GM12865 (cell line): ENCODE results near the gene LAMA5.

Experiments used
- DNase-seq: peaks from one replicate; pipeline ENCODE4 v3.0.0; 2010; ENCODE audit warnings: low read depth
- H3K4me3 ChIP-seq: 2 replicates; pipeline ENCODE4 v1.5.1; 2011; ENCODE audit warnings: mild to moderate bottlenecking, low read depth, low read length, control low read depth
- CTCF ChIP-seq: IDR thresholded peaks from 2 replicates; pipeline ENCODE4 v1.5.1; 2011; ENCODE audit warnings: low read length, control low read depth, low read depth, inconsistent platforms; ENCODE audit not compliant: insufficient read depth; ENCODE audit errors: missing control alignments

Gene LAMA5

DNA sequence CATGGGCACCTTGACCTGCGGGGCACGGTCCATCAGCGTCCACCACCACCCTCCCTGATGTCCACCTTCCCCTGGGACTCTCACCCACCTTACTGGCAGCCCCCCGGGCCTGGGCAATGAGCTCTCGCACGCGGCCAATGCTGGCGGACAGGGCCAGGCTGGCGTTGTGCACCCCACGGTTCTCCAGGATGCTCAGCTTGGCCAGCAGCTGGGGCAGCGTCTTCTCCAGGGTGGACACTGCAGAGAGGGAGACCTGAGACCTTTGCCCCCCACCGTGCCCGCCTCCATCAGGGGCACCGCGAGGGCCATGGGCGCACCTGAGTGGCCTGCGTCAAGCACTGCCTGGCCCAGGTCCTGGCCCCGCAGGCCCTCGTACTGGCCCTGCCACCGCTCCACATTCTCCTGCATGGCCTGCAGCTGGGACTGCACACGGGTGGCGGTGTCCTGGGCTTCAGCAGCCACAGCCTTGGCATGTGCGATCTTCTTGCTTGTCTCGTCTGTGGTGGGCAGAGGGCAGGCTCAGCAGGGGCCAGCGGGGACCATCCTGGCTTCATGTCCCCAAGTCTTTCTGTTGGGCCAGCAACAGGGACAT, 52.3 kb downstream of the LAMA5 start:
- no peak for TF ChIP-seq CTCF
- no peak for DNase-seq

GRCh38 chr20:62314339-62314638, 52.8 kb downstream of the LAMA5 start:
- TF ChIP-seq CTCF: no peak
- no peak for DNase-seq
- no peak overlapping the region for H3K4me3 ChIP-seq

More for the DNA sequence above, 52.3 kb downstream of the LAMA5 start:
- no peak overlapping the region for H3K4me3 ChIP-seq

- no peak overlapping the region for H3K4me3 ChIP-seq
- DNase-seq: no peak
- no peak for TF ChIP-seq CTCF
Measured at GRCh38 chr20:62313460-62314338, 53.4 kb downstream of the LAMA5 start.

DNA sequence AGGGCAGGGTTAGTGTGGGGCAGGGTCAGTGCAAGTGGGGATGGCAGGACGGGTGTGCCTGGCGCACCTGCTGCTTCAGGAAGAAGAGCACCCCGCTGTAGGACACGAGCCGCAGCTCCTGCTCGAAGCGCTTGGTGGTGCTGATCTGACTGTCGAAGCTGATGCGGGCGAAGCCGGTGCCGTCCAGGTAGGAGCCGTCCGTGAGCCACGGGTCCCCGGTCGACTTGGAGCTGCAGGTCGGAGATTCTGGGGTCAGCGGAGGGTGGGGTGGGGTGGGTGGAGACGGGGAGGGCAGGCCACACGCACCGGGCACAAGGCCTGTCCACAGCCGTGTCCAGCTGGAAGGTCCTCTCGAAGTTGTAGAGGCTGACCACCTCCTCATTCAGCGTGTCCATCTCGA, 54.1 kb downstream of the LAMA5 start:
- no peak overlapping the region for H3K4me3 ChIP-seq
- no peak for TF ChIP-seq CTCF

GRCh38 chr20:62312662-62312977, 54.5 kb downstream of the LAMA5 start:
- no peak for TF ChIP-seq CTCF
- no peak overlapping the region for H3K4me3 ChIP-seq
- DNase-seq: no peak

More for the DNA sequence above, 54.1 kb downstream of the LAMA5 start:
- DNase-seq: no peak

DNA sequence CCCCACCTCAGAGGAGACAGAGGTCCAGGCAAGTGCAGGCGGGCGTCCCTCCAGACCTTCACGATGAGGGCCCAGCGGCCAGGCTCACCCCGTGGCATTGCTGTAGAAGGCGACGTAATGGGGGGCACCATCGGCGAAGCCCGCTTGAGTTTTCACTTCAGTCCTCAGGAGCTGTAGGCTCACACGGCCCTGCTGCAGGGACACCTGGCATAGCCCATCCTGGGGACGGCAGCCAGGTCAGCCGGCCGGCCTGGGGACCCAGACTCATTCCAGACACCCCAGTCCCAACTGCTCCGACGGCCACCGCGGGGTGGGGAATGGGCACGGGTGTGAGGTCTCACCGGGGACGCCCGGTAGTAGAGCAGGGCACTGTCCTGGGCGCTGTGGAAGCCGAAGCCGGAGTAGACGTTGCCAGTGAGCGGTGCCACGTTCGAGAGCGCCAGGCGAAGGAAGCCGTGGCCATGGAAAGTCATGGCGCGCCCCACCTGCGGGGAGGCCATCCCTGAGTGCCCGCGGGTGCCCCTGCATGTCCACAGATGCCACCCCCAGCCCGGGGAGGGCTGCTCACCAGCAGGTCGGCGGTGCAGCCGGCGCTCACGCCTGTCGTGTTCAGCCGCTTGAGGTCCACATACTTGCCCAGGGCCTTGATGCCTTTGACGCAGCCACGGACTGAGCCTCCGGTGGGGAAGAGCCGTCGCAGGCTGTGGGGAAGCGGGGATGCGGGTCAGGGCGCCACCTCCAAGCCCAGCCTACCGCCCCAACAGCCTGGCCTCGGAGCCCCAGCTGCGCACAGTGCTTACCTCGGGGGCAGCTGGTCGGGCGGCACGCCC, 55.1 kb downstream of the LAMA5 start:
- no peak for DNase-seq
- no peak overlapping the region for H3K4me3 ChIP-seq
- TF ChIP-seq CTCF: no peak
